ENCODE data around the gene CXCL13.
"Not testable (repeated sequence)": the region's sequence is repeated elsewhere in the genome, so short reads cannot be mapped to it uniquely, and the experiment has no call there.

CXCL13 gene

DNA sequence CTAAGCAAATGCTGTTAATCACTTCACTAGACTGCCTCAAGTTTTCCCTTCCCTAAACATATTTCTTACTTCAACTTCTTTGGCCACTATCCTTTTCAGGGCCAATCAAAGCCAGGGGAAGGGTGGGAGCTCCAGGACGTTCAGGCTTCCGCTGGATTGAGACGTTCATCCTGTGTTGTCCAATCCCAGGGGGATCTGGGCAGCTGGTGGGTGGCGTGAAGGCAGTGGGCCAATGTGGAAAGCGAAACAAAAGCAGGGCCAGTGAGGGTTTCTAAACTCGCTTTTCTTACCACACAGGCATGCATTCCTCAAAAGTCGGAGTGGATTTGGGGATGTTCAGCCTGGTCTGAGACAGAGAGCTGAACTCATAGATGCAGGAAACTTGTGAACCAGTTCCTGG, 7.6 kb downstream of the CXCL13 start:
- no peak for DNase-seq

GRCh38 chr4:77615153-77615552, 9.5 kb downstream of the CXCL13 start:
- no peak for DNase-seq

GRCh38 chr4:77617203-77617602, 11.6 kb downstream of the CXCL13 start:
- DNase-seq: no peak

DNA sequence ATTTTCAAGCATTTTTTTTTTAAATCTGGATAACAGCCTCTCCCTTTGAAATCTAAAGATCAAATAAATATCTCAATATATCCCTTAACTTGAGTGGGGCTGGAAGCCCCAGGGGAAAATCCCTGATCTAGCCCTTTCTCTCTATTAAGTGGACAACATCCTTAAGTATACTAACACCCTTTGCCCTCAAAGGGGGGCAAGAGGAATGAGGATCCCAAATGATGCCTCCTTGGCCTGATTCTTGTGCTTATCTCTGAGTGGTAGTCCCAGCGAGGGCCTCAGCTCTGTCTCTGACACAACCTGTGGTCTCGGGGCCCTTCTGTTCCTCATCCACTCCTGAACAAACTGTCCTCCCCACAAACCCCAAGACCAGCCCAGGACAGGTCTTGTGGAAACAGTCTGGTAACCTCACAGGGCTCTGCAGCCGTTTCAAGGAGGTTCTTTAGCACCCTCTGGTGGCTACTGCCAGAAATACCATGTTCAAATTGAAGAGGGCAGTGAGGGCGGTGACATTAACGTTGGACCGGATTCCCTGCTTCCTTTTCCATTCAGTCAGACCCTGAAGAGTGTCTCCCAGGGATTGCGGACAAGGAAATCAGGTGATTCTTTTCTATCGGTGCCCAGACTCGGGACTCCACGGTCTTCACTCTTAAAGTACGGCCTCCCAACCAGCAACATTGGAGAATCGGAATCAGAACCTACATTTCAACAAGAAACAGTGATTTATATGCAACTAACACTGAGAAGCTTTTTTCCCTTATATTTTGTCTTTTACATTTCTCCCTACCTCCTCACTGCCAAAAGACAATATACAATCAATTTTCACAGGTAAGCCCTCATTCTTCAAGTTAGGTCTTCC, 13.0 kb downstream of the CXCL13 start:
- DNase-seq: no peak

- DNase-seq: no peak
Measured at GRCh38 chr4:77619408-77619807, 13.8 kb downstream of the CXCL13 start.

- DNase-seq: no peak
Measured at GRCh38 chr4:77621254-77621653, 15.6 kb downstream of the CXCL13 start.

DNA sequence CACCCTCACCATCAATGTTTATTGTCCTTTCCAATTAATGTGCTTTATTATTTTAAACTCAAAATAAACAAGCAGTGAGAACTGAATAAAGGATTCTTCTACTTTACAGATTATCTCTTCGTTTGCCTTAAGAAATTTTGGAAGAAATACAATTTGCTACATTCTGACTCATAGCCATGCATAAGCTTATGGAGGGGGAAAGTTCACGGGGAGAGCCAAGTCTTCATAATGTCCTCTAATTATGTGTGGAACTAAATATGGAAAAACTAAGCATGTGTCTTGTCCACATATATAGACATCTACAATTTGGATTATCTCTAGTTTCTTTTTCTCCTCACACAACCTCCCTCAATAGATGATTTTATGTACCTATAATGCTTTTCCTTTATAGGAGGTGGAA, 17.5 kb downstream of the CXCL13 start:
- DNase-seq: no peak

DNA sequence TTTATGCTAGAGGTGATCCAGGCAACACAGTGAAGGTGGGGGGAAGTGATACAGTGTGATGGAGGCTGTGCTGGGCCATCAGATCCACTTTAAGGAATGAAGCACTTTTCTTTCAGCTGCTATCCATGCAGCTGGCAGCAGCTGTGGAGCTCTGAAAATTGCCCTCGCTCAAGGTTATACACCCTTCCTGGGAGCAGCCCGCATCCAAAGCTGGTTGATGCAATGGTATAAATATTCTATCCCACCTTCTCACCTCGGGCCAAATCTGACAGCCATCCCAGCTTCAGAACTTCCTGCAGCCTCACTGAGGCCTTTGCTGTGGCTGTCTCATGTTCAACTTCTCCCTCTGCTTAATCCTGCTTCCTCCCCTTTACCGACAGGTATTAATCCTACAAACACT, 18.6 kb downstream of the CXCL13 start:
- no peak for DNase-seq

GRCh38 chr4:77625485-77625884, 19.9 kb downstream of the CXCL13 start:
- DNase-seq: no peak

DNA sequence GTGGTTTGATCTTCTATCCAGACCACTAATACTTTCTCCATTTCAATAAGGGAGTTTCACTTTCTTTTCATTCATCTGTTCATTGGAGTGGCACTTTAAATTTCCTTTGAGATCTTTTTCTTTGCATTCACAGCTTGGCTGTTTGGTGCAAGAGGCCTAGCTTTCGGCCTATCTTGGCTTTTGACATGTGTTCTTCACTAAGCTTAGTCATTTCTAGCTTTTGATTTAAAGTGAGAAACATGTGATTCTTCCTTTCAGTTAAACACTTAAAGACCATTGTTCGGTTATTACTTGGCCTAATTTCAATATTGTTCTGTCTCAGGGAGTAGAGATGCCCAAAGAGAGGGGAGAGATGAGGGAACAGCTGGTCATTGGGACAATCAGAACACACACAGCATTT, 24.3 kb downstream of the CXCL13 start:
- DNase-seq: no peak

- no peak for DNase-seq
Measured at GRCh38 chr4:77631276-77631675, 25.7 kb downstream of the CXCL13 start.

- DNase-seq: no peak
Measured at GRCh38 chr4:77634132-77634785, 28.6 kb downstream of the CXCL13 start.

- DNase-seq: no peak
Measured at GRCh38 chr4:77635246-77635645, 29.6 kb downstream of the CXCL13 start.

- no peak for DNase-seq
Measured at GRCh38 chr4:77635876-77636275, 30.3 kb downstream of the CXCL13 start.

DNA sequence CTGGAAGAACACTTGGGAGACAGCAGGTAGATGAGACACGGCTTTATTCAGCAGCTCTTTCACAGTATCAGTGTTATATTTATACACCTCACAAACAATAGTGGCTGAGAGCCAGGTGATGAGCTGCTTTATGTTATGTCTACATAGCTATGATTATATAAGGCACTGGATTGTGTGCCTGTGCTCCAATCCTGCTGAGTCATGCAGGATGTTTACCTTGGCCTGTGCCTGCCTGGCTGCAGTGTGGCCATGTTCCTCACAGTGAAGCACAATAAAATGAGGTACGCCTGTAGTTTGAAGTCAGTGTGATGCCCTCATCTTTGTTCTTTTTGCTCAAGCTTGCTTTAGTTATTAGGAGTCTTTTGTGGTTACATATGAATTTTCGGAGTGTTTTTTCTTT, 31.3 kb downstream of the CXCL13 start:
- DNase-seq: no peak

- DNase-seq: not testable (repeated sequence)
Measured at GRCh38 chr4:77644069-77644468, 38.4 kb downstream of the CXCL13 start.

DNA sequence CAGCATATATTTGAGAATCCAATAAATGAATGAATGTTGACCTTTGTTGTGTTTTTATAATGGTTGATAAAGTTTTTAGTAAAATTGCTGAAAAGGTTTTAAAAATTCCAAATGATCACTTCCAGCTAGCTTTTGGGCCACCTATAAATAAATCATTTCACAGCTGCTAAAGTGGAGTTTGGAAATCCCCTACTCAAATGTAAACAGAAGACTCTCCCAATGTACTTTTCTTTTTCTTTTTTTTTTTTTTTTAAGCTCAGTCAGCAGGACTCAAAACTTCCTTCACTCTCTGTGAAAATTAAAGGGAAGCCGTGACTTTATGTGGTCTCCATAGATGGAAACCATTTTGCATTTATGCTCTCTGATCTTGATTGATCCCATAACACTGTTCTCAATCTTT, 45.2 kb downstream of the CXCL13 start:
- no peak for DNase-seq

- no peak for DNase-seq
Measured at GRCh38 chr4:77651820-77652219, 46.2 kb downstream of the CXCL13 start.

GRCh38 chr4:77652237-77652897, 46.7 kb downstream of the CXCL13 start:
- no peak for DNase-seq

GRCh38 chr4:77653162-77653758, 47.6 kb downstream of the CXCL13 start:
- DNase-seq: no peak

GRCh38 chr4:77660318-77660717, 54.7 kb downstream of the CXCL13 start:
- DNase-seq: not testable (repeated sequence)

Data from cortex of kidney (tissue), 1 donor.